Measurements from ENCODE around the gene SORCS2.

The SORCS2 gene

GRCh38 chr4:7765666-7766065, 573.3 kb downstream of the SORCS2 start:
- DNase-seq, result no peak

- no peak for DNase-seq
Measured at GRCh38 chr4:7766086-7766485, 573.7 kb downstream of the SORCS2 start.

- DNase-seq, result no peak
Measured at GRCh38 chr4:7766661-7767345, 574.5 kb downstream of the SORCS2 start.

DNA sequence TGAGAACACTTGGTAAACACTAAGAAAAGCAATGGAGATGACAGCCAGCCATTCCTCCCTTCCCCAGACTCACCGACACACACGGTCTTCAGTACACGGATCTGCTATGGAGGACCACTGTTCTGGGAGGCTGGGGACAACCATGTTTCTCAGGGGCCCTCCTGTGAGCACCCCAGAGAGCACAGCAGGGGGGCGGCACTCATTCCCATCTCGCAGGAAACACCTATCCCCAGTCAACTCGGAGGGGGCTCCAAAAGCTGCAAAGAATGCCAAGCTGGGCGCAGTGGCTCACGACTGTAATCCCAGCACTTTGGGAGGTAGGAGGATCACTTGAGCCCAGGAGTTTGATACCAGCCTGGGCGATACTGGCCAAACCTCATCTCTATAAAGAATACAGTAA, 575.2 kb downstream of the SORCS2 start:
- DNase-seq, result no peak

DNA sequence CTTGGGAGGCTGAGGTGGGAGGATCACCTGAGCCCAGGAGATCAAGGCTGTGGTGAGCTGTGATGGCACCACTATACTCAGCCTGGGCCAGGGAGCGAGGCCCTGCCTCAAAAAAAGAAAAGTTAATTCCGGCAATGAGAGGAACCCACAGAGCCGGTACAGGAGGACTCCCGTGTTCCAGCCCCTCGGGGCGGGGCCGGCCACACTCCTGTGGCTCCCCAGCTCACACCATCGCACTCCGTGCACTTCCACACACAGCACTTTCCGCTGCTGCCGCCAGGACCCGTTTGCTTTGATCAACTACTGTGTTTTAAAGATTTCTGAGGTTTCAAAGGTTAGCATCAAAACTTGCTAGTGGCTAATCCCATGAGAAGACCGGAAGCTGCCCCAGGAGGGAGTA, 575.6 kb downstream of the SORCS2 start:
- DNase-seq, result no peak

DNA sequence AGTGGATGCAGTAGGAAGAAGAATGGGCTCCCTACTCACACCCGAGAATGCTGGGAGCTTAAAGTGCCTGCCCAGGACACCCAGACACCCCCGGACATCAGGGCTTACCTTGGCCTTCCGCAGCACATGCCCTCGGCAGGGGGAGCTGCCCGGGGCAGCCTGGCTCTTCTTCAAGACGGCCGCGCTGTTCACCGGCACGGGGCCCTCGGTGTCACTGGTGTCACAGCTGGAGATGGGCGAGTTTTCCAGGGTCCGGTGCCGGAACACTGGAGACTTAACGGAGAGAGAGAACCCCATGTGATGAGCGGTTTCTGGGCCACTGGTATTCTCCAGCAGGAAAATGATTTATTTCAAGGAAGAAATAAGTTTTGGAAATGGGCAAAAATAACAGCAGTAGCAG, 576.4 kb downstream of the SORCS2 start:
- DNase-seq, result no peak

DNA sequence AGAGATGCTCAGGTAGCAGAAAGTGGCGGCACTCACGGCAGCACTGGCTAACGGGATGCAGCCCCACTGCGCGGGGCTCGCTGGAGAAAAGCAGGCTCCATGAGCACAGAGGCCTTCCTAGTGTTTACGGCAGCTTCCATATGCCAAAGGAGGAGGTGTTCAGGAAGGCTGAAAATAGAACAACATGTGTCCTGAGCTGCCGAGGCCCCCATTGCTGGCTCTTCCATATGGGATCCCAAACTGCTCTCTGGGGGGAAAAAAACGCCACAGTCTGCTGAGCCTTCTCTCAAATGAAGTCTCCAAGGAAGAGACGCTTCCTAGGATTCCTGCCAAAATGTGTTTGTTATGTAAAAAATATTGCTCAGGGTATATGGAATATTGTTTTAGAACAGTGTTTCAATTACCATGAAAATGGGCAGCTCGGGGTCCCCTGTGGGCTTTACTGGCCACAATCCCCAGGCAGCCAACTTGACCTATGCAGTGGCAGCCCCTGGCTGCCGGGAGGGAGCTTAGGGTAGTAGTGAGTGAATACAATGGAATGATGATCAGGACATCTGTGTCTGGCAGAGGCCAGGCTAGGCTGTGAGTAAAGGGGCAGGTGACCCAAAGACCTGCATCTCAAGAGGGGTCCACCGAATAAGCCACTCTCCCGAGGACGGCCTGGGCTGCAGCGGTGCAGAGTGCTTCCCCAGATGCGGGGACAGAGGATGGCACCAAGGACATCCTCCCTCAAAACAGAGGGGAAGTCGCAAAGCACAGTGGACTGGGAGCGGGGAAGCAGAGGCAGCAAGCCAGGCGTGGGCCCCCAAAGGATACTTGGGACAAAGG, 577.3 kb downstream of the SORCS2 start:
- no peak for DNase-seq

DNA sequence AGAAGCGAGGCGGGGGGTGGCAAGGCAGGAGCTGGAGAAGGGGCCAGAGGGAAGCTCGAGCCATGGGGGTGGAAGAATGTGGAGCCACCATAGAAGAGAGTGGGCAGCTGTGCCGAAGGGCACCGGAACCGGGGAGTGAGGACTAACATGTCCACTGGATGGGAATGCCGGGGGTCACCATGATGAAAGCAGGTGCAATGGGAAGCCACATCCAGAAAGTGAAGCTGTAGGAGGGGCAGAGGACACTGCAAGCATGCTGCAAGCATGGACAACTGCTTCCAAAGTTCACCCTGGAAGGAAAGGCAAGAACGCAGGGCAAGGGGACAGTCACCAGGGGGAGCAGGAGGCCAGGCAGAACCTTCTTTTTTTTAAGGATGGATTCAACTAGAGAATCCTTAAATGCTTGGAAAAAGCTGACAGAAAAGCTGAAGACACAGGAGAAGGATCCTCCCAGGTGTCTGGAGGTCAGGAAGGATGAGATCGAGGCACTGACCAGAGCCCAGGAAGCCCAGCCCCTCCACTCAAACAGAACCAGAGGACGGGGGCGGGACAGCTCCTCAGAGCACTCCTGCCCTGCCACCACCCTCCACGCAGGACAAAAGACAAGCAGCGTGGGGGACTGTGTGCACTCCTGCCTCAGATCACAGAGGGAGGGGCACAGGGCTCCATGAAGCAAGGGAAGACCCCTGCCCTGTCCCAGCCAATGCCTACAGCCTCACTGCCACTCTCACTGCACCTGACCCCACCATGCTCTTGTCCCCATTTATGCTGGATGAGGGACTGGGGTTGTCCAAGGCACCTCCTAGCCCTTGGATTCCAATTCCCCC, 578.1 kb downstream of the SORCS2 start:
- DNase-seq, result no peak

GRCh38 chr4:7771056-7771455, 578.7 kb downstream of the SORCS2 start:
- no peak for DNase-seq

DNA sequence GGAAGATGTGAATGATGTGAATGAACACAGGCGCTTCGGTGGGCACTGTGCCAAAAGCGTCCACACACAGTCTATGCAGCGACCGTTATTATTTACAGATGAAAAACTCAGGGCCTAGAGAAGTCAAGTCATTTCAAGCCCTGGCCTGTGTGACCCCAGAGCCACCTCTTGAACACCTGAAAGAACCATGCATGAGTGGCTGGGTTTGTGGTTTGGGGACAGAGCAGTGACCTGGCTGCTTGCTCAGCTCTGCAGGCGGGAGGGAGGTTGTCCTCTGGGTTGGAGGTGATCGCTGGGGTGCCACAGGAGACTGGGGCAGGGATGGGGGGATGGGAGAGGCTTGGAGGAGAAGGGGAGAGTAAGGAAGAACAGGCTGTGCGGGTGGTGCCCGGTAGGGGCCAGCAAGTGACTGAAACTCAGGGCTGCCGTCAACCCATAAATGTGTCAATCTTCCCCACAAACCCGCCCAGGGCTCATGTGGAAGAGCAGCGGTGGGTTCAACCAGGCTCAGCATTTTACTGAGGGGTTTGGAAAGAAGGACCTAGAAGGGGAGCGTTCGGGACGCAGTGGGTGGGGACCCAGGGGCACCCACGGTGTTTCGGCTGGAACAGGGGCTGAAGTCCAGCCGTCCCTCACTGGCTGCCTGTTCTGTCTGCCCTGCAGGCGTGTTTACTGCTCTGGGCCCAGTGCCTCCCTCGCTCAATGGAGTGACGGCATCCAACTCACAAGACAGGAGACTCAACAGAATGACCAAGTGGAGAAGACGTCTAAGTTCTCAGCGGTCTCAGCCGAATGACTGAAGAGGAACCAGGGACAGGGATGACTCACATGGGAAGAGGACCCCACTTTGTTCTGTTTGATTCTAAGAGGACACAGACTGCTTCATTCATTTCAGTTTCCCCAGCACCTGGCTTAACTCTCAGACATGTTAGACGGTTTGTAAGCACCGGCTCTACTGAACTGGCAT, 579.5 kb downstream of the SORCS2 start:
- no peak for DNase-seq

- no peak for DNase-seq
Measured at GRCh38 chr4:7772711-7773385, 580.5 kb downstream of the SORCS2 start.

DNA sequence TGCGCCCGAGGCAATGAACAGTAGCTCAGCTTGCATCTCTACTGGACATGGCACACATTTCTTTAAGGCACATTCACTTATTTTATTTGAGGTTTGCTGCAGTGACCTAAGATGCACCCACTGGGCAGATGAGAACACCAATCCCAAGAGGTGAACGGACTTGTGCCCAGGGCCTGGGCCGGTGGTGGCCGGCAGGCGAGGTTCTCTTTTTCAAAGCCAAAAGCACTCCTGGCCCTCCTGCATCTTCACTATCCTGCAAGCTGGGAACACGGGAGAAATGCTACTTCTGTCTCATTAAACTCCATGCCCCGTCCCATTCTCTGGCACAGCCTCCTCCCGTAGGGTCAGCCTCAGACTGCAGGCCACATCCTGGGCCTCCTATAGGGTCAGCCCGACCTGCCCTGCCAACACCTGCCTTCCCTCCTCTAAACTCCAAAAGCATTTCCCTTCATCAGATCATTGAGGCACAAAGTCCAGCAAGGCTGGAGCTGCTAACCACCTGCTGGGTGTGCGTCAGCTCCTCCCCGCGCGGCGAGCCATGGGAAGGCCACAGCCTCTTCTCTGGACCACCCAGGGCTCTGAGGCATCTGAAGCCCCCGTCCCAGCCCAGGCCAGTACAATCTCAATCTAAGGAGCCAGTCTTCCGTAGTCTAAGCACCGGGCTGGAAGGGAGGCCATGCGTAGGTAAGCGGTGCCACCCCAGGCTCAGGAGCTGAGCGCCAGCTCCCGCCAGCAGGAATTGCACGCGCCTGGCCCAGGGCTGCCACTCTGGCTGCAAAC, 581.3 kb downstream of the SORCS2 start:
- no peak for DNase-seq

GRCh38 chr4:7774301-7775294, 582.3 kb downstream of the SORCS2 start:
- DNase-seq, result no peak

- no peak for DNase-seq
Measured at GRCh38 chr4:7775396-7775795, 583.1 kb downstream of the SORCS2 start.

DNA sequence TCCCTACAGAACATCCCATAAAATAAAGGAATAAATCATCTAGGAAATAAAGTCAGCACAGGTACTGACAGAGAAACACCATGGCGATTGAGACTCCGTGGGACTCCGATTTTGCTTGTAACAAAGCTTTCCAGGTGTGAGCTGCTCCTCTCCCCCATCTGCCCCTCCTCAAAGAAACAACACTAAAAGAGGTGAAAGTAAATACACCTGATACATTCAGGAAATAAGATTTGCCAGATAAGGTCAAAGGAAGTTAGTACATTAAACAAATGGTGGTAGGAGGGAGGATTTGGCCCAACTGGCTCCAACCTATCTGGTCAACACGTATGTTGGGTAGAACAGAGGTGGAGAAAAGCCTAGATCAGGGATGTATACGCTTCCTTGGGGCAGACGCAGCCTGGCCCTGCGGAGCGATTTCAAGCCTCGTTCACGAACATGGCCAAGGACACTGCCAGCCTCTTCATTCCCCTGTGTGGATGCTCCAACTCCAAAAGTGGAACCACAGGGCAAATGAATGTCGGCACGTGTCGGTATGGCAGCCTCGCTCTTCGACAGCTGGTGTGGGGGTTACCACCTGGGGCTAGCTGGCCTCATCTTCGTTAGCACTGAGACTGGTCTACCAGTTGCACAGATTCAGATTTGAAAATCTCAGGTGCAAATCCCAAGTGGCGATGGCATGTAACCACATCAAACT, 584.8 kb downstream of the SORCS2 start:
- DNase-seq, result no peak

DNA sequence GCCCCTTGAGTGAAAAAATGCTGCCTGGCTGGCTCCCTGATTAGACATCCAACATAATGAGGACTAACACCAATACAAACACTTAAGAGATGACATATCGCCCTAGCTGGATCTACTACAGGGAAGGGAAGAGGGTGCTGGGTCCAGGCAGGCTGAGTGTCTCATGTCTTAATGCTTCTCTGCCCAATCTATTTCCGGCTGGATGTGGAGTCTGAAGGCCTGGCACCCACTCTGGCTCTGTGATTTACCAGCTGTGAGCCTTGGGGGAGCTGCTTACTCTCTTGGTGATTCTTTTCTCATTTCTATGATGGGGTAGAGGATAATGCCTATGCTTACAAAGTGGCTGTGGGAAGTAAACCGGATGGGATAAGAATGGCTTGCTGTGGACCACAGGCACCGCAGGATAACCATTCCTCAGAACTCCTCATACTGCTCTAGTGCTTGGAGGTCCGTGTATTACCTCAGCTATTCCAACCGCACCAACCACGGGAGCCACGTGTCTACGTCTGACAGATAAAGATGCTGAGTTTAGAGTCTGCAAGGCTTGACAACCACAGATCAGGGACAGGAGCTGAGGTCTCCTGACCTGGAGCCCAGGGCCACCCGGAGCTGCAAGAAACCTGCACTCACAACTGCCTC, 585.7 kb downstream of the SORCS2 start:
- DNase-seq, result no peak

GRCh38 chr4:7778510-7779431, 586.4 kb downstream of the SORCS2 start:
- no peak for DNase-seq

- no peak for DNase-seq
Measured at GRCh38 chr4:7779432-7779768, 587.1 kb downstream of the SORCS2 start.
